Right lung (tissue), 5 donors: ENCODE results near the gene LRRC4B. TPM values are rescaled to one million over a fixed set of nuclear protein-coding genes. Genes with fewer than 3 reads are reported as not detected.

Experiments
- polyA plus RNA-seq, 5 donors: library from polyadenylated mRNA; unstranded; fragments of 120-200 nt; gene quantifications; one replicate each; pipeline versions ENCODE4 v1.2.1 to v1.2.3, GENCODE V29; 2013; ENCODE audit warnings: inconsistent platforms in 1 of 5, low replicate concordance in 1 of 5; ENCODE audit not compliant: insufficient read length in 5 of 5, insufficient read depth in 1 of 5

Gene LRRC4B
- polyA plus RNA-seq, 5 donors, result 7.8 to 20.8 (median 10.9) TPM

Other genes with a start within 250 kb of the LRRC4B start
- gene KCNC3, start 239.1 kb downstream of the LRRC4B start, polyA plus RNA-seq, result 10 to 100 TPM; 17.8 to 30.3 (median 25.2) TPM
- 10 to 100 TPM; 21.8 to 46.6 (median 36.0) TPM for gene NAPSA, start 202.8 kb downstream of the LRRC4B start, polyA plus RNA-seq
- 10 to 100 TPM; 24.1 to 45.1 (median 30.3) TPM for gene NR1H2, start 192.0 kb downstream of the LRRC4B start, polyA plus RNA-seq
- gene POLD1, start 184.1 kb downstream of the LRRC4B start, polyA plus RNA-seq, result 10 to 100 TPM; 23.6 to 37.1 (median 29.6) TPM
- under 1 TPM; 0.19 to 0.56 (median 0.43) TPM for gene SPIB, start 149.5 kb downstream of the LRRC4B start, polyA plus RNA-seq
- 1 to 10 TPM in 1 of 5 donors, under 1 TPM in 4; 0.08 to 2.9 (median 0.36) TPM for gene MYBPC2, start 135.5 kb downstream of the LRRC4B start, polyA plus RNA-seq
- gene EMC10, start 91.9 kb downstream of the LRRC4B start, polyA plus RNA-seq, result 100 to 1,000 TPM in 1 of 5 donors, 10 to 100 TPM in 4; 64.4 to 124 (median 87.2) TPM
- 1 to 10 TPM; 3.4 to 5.3 (median 4.6) TPM for gene GARIN5A, start 91.6 kb downstream of the LRRC4B start, polyA plus RNA-seq
- 10 to 100 TPM; 12.2 to 35.2 (median 19.5) TPM for gene JOSD2, start 57.2 kb downstream of the LRRC4B start, polyA plus RNA-seq
- 1 to 10 TPM in 3 of 5 donors, under 1 TPM in 2; 0.60 to 2.2 (median 1.7) TPM for gene ASPDH, start 54.5 kb downstream of the LRRC4B start, polyA plus RNA-seq
- gene SYT3, start 71.4 kb upstream of the LRRC4B start, polyA plus RNA-seq, result under 1 TPM; 0.05 to 0.55 (median 0.14) TPM
- under 1 TPM in 2 of 5 donors, not detected in 3; 0.45 to 0.46 TPM for gene C19orf81, start 81.0 kb upstream of the LRRC4B start, polyA plus RNA-seq
- 1 to 10 TPM; 4.1 to 7.5 (median 4.8) TPM for gene SHANK1, start 151.4 kb upstream of the LRRC4B start, polyA plus RNA-seq
- gene CLEC11A, start 154.9 kb upstream of the LRRC4B start, polyA plus RNA-seq, result 10 to 100 TPM; 29.6 to 66.3 (median 36.1) TPM
- gene GPR32, start 202.0 kb upstream of the LRRC4B start, polyA plus RNA-seq, result not detected
- under 1 TPM in 2 of 5 donors, not detected in 3; 0.18 to 0.19 TPM for gene ACP4, start 222.0 kb upstream of the LRRC4B start, polyA plus RNA-seq